ENCODE results near the gene GRPEL2.

DNA sequence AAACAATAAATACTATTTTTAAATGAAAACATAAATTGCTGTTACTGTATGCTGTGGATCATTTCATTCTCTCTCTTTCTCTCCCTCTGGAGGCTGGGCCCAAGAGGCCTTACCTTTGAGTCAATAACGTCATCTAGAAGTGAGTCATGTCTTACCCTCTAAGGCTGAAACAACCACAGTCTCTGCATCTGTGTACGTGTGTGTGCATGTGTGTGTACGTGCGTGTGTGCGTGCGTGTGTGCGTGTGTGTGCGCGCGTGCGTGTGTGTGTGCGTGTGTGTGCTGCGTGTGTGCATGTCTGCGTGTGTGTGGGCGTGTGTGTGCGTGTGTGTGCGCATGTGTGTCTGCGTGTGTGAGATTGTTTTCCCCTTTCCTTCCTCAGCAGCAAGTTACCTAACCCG, 47.4 kb downstream of the GRPEL2 start:
- TF ChIP-seq, protein P1, sequence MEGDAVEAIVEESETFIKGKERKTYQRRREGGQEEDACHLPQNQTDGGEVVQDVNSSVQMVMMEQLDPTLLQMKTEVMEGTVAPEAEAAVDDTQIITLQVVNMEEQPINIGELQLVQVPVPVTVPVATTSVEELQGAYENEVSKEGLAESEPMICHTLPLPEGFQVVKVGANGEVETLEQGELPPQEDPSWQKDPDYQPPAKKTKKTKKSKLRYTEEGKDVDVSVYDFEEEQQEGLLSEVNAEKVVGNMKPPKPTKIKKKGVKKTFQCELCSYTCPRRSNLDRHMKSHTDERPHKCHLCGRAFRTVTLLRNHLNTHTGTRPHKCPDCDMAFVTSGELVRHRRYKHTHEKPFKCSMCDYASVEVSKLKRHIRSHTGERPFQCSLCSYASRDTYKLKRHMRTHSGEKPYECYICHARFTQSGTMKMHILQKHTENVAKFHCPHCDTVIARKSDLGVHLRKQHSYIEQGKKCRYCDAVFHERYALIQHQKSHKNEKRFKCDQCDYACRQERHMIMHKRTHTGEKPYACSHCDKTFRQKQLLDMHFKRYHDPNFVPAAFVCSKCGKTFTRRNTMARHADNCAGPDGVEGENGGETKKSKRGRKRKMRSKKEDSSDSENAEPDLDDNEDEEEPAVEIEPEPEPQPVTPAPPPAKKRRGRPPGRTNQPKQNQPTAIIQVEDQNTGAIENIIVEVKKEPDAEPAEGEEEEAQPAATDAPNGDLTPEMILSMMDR (IDR thresholded peaks at IDR 0.05; ENCODE audit: poor library complexity) = no peak
- TF ChIP-seq EZH2phosphoT487 (IDR thresholded peaks at IDR 0.05; ENCODE audit: low read depth, severe bottlenecking, unreplicated experiment) = no peak

Data from hepatocyte (in vitro differentiated cells).